CD14-positive monocyte (primary cell): ENCODE results near the gene TOLLIP. TPM values are rescaled to one million over a fixed set of nuclear protein-coding genes. Genes with fewer than 3 reads are reported as not detected.

Experiments
- DNase-seq, 3 donors: peaks; one replicate each; pipeline ENCODE4 v3.0.0-alpha.2; 2011 to 2022
- H2AFZ ChIP-seq: 2 replicates; pipeline ENCODE4 v1.6.0; 2012; ENCODE audit warnings: mild to moderate bottlenecking, low read depth, low read length, inconsistent platforms; ENCODE audit not compliant: insufficient read depth, poor library complexity, severe bottlenecking
- H3K27ac ChIP-seq, 2 donors: 1 replicate in 1 of 2; 2 replicates in 1 of 2; pipeline ENCODE4 v1.5.1; 2012 to 2013; ENCODE audit warnings: low read length in 2 of 2, control low read depth in 1 of 2, inconsistent platforms in 1 of 2, low read depth in 1 of 2, mild to moderate bottlenecking in 1 of 2
- H3K27me3 ChIP-seq, 2 donors: one replicate each; pipeline versions ENCODE4 v1.6.0 to v1.6.1; 2011 to 2013; ENCODE audit warnings: low read length in 2 of 2; ENCODE audit not compliant: control insufficient read depth in 2 of 2, insufficient read depth in 2 of 2
- H3K36me3 ChIP-seq, 2 donors: replicated peaks in 1 of 2; 1 replicate in 1 of 2; 2 replicates in 1 of 2; pipeline versions ENCODE4 v1.5.1 to v1.6.1; 2012 to 2013; ENCODE audit warnings: low read length in 2 of 2, control low read depth in 1 of 2, inconsistent platforms in 1 of 2, mild to moderate bottlenecking in 1 of 2; ENCODE audit not compliant: insufficient read depth in 2 of 2, control insufficient read depth in 1 of 2
- H3K4me1 ChIP-seq, 2 donors: 1 replicate in 1 of 2; 2 replicates in 1 of 2; pipeline versions ENCODE4 v1.5.1 to v1.6.1; 2012 to 2013; ENCODE audit warnings: low read length in 2 of 2, control low read depth in 1 of 2, inconsistent platforms in 1 of 2, mild to moderate bottlenecking in 1 of 2, moderate library complexity in 1 of 2; ENCODE audit not compliant: insufficient read depth in 2 of 2, control insufficient read depth in 1 of 2
- H3K4me2 ChIP-seq: replicated peaks from 2 replicates; pipeline ENCODE3; 2012; ENCODE audit warnings: low read length, moderate library complexity, mild to moderate bottlenecking; ENCODE audit not compliant: poor library complexity, severe bottlenecking; ENCODE audit errors: extremely low read depth
- H3K4me3 ChIP-seq, 3 experiments: fragments of 200-600 bp in 1 of 3; sonication (generic) in 1 of 3; replicated peaks in 1 of 3; 1 replicate in 2 of 3; 2 replicates in 1 of 3; pipeline ENCODE4 v1.5.1; 2011 to 2013; ENCODE audit warnings: low read length in 3 of 3, mild to moderate bottlenecking in 3 of 3, control low read depth in 2 of 3, low read depth in 2 of 3, inconsistent platforms in 1 of 3, moderate library complexity in 1 of 3
- H3K79me2 ChIP-seq: 2 replicates; pipeline ENCODE4 v1.6.0; 2012; ENCODE audit warnings: mild to moderate bottlenecking, control low read depth, inconsistent platforms, low read length, moderate library complexity; ENCODE audit not compliant: insufficient read depth
- H3K9ac ChIP-seq: 2 replicates; pipeline ENCODE4 v1.6.0; 2017; ENCODE audit warnings: low read length, mild to moderate bottlenecking; ENCODE audit not compliant: insufficient read depth, poor library complexity, severe bottlenecking
- H3K9me3 ChIP-seq, 2 donors: replicated peaks in 1 of 2; 1 replicate in 1 of 2; 2 replicates in 1 of 2; pipeline versions ENCODE4 v1.5.1 to v1.6.1; 2012 to 2013; ENCODE audit warnings: low read length in 2 of 2, control low read depth in 1 of 2; ENCODE audit not compliant: control insufficient read depth in 1 of 2, insufficient read depth in 1 of 2
- H4K20me1 ChIP-seq: 2 replicates; pipeline ENCODE4 v1.6.0; 2012; ENCODE audit warnings: mild to moderate bottlenecking, low read length, control low read depth, moderate library complexity; ENCODE audit not compliant: insufficient read depth
- H3K27ac Mint-ChIP-seq, 7 donors: one replicate each; pipeline ENCODE4 v1.8.0; 2020; ENCODE audit warnings: mild to moderate bottlenecking in 7 of 7, mixed read lengths in 7 of 7, moderate library complexity in 6 of 7, inconsistent platforms in 2 of 7
- H3K27me3 Mint-ChIP-seq, 3 donors: one replicate each; pipeline ENCODE4 v1.8.0; 2021 to 2022; ENCODE audit warnings: low read depth in 3 of 3, mild to moderate bottlenecking in 3 of 3, mixed read lengths in 3 of 3, moderate library complexity in 3 of 3, inconsistent platforms in 1 of 3
- H3K36me3 Mint-ChIP-seq, 2 donors: one replicate each; pipeline ENCODE4 v1.8.0; 2020; ENCODE audit warnings: mixed read lengths in 2 of 2, inconsistent platforms in 1 of 2, mild to moderate bottlenecking in 1 of 2
- H3K4me1 Mint-ChIP-seq: one replicate; pipeline ENCODE4 v1.8.0; 2020; ENCODE audit warnings: mild to moderate bottlenecking, mixed read lengths
- H3K4me3 Mint-ChIP-seq, 2 donors: one replicate each; pipeline ENCODE4 v1.8.0; 2020; ENCODE audit warnings: mild to moderate bottlenecking in 2 of 2, mixed read lengths in 2 of 2, moderate library complexity in 1 of 2
- H3K9me3 Mint-ChIP-seq, 7 donors: one replicate each; pipeline ENCODE4 v1.8.0; 2020 to 2022; ENCODE audit warnings: mixed read lengths in 7 of 7, mild to moderate bottlenecking in 6 of 7, moderate library complexity in 6 of 7, inconsistent platforms in 2 of 7
- WGBS: methylation state at CpG from one replicate; pipeline ENCODE4 v1.1.5; 2013; ENCODE audit warnings: missing lambda C conversion rate; ENCODE audit not compliant: insufficient coverage; 5-methylcytosine and 5-hydroxymethylcytosine counted together
- intact Hi-C, 2 donors: fragments of 100-400 bp; cut with micrococcal nuclease; formaldehyde crosslinking; loops; one replicate each; pipeline versions ENCODE4 v1.15.0 to v1.15.1; 2023
- polyA plus RNA-seq, 3 donors: library from polyadenylated mRNA; depleted of rRNA in 1 of 3; unstranded in 2 of 3; stranded (reverse) in 1 of 3; fragments of 300-500 nt in 2 of 3; fragments of >200 nt in 1 of 3; fragmentation: Illumina TruSeq in 2 of 3; gene quantifications; 1 replicate in 2 of 3; 2 replicates in 1 of 3; pipeline ENCODE4 v1.2.3, GENCODE V29; 2012 to 2021
- TF ChIP-seq, protein P1 (sequence below): fragments of 200-600 bp; IDR thresholded peaks from one replicate; pipeline ENCODE4 v1.8.0; 2022; ENCODE audit warnings: antibody characterized with exemption, mild to moderate bottlenecking

TOLLIP gene
- polyA plus RNA-seq, 3 donors = 67.9 to 72.1 (median 71.7) TPM

DNA sequence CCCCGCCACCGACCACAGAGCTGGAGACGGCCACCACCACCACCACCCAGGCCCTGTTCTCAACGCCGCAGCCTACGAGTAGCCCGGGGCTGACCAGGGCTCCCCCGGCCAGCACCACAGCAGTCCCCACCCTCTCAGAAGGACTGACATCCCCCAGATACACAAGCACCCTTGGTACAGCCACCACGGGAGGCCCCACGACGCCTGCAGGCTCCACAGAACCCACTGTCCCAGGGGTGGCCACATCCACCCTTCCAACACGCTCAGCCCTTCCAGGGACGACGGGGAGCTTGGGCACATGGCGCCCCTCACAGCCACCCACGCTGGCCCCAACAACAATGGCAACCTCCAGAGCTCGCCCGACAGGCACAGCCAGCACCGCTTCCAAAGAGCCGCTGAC, 67.7 kb downstream of the TOLLIP start:
- no peaks in the 10 kb centered on the region for H3K79me2 ChIP-seq
- Mint-ChIP-seq H3K36me3 (no peaks in the 10 kb centered on the region), H3K27me3 (peaks cover 0 to 5% (median 4%) of the 10 kb centered on the region in 3 donors), H3K4me3 (no peak overlapping the region), H3K4me1 (no peaks in the 10 kb centered on the region), H3K9me3 (peaks cover 36 to 42% (median 38%) of the 10 kb centered on the region in 7 donors), H3K27ac (no peak overlapping the region)
- no peak overlapping the region for H3K4me2 ChIP-seq
- H3K9ac ChIP-seq = no peak overlapping the region
- no peaks in the 10 kb centered on the region for H3K27me3 ChIP-seq
- 97% methylated on average over 19 of the region's 20 CpGs for WGBS
- no peak overlapping the region for H3K4me3 ChIP-seq
- no peaks in the 10 kb centered on the region for H3K36me3 ChIP-seq
- H2AFZ ChIP-seq = no peak overlapping the region
- TF ChIP-seq, protein P1, sequence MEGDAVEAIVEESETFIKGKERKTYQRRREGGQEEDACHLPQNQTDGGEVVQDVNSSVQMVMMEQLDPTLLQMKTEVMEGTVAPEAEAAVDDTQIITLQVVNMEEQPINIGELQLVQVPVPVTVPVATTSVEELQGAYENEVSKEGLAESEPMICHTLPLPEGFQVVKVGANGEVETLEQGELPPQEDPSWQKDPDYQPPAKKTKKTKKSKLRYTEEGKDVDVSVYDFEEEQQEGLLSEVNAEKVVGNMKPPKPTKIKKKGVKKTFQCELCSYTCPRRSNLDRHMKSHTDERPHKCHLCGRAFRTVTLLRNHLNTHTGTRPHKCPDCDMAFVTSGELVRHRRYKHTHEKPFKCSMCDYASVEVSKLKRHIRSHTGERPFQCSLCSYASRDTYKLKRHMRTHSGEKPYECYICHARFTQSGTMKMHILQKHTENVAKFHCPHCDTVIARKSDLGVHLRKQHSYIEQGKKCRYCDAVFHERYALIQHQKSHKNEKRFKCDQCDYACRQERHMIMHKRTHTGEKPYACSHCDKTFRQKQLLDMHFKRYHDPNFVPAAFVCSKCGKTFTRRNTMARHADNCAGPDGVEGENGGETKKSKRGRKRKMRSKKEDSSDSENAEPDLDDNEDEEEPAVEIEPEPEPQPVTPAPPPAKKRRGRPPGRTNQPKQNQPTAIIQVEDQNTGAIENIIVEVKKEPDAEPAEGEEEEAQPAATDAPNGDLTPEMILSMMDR = no peak
- H3K9me3 ChIP-seq = peaks cover 15 to 48% of the 10 kb centered on the region in 2 donors
- H3K27ac ChIP-seq = no peak overlapping the region
- DNase-seq = no peak
- no peaks in the 10 kb centered on the region for H3K4me1 ChIP-seq
- intact Hi-C loops = no loop called here
- H4K20me1 ChIP-seq = no peaks in the 10 kb centered on the region

DNA sequence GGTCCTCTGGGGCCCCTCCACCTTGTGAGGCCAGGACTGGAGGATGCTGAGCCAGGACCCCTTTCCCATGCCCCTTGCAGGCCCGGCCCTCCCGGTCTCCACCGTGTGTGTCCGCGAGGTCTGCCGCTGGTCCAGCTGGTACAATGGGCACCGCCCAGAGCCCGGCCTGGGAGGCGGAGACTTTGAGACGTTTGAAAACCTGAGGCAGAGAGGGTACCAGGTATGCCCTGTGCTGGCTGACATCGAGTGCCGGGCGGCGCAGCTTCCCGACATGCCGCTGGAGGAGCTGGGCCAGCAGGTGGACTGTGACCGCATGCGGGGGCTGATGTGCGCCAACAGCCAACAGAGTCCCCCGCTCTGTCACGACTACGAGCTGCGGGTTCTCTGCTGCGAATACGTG, 68.7 kb downstream of the TOLLIP start:
- Histone ChIP-seq H3K9me3 (peaks cover 11 to 40% of the 10 kb centered on the region in 2 donors), H3K4me2 (no peak overlapping the region), H3K27me3 (no peaks in the 10 kb centered on the region), H3K4me3 (no peak overlapping the region), H3K9ac (no peak overlapping the region), H4K20me1 (no peaks in the 10 kb centered on the region), H2AFZ (no peak overlapping the region), H3K79me2 (no peaks in the 10 kb centered on the region), H3K36me3 (no peaks in the 10 kb centered on the region), H3K27ac (no peak overlapping the region), H3K4me1 (no peaks in the 10 kb centered on the region)
- Mint-ChIP-seq H3K4me1 (no peaks in the 10 kb centered on the region), H3K4me3 (no peak overlapping the region), H3K36me3 (no peaks in the 10 kb centered on the region), H3K27me3 (peaks cover 0 to 5% (median 4%) of the 10 kb centered on the region in 3 donors), H3K9me3 (peaks cover 27 to 34% (median 30%) of the 10 kb centered on the region in 7 donors), H3K27ac (no peak overlapping the region)
- intact Hi-C loops = no loop called here
- TF ChIP-seq, protein P1 = no peak
- WGBS = 97% methylated on average over 25 of the region's 25 CpGs
- no peak for DNase-seq
